WTC11 (cell line): Measurements from ENCODE around the gene VPS35L. TPM values are rescaled to one million over a fixed set of nuclear protein-coding genes. Genes with fewer than 3 reads are reported as not detected.

Experiments used
- ATAC-seq: fragments of 200-7000 bp; cut with Tn5 transposase; 2 replicates; pipeline ENCODE4 v1.10.0; 2021; ENCODE audit warnings: mild to moderate bottlenecking, moderate library complexity
- CTCF ChIA-PET: fragments of 300-600 bp; sonication (Branson Sonifier 250); formaldehyde crosslinking; loops from one replicate; lab custom pipeline; 2021; ENCODE audit warnings: antibody characterized with exemption; lab: Charles Lee
- POLR2A ChIA-PET: fragments of 350-600 bp; sonication (Branson Sonifier 250); formaldehyde crosslinking; loops from one replicate; lab custom pipeline; 2021; ENCODE audit warnings: antibody characterized with exemption; lab: Charles Lee
- DNase-seq: peaks from one replicate; pipeline ENCODE4 v3.0.0; 2021; ENCODE audit warnings: low spot score
- H3K27ac Mint-ChIP-seq: 2 replicates; pipeline ENCODE4 v1.8.0; 2021; ENCODE audit warnings: mixed read lengths
- H3K27me3 Mint-ChIP-seq: 2 replicates; pipeline ENCODE4 v1.8.0; 2021; ENCODE audit warnings: low read depth, mild to moderate bottlenecking, moderate library complexity, mixed read lengths
- H3K36me3 Mint-ChIP-seq: 2 replicates; pipeline ENCODE4 v1.8.0; 2021; ENCODE audit warnings: mixed read lengths
- H3K4me1 Mint-ChIP-seq: 2 replicates; pipeline ENCODE4 v1.8.0; 2022; ENCODE audit warnings: mixed read lengths
- H3K4me3 Mint-ChIP-seq: 2 replicates; pipeline ENCODE4 v1.8.0; 2021; ENCODE audit warnings: mild to moderate bottlenecking, moderate library complexity, mixed read lengths
- H3K9me3 Mint-ChIP-seq: 2 replicates; pipeline ENCODE4 v1.8.0; 2021; ENCODE audit warnings: mixed read lengths
- PRRX2 ChIP-seq: fragments of 250-450 bp; sonication (Bioruptor Pico); IDR thresholded peaks from 2 replicates; pipeline ENCODE4 v1.8.0; 2021; ENCODE audit warnings: mild to moderate bottlenecking
- TCF7 ChIP-seq: sonication (generic); formaldehyde crosslinking; IDR thresholded peaks from 2 replicates; pipeline ENCODE4 v1.8.0; 2022; ENCODE audit warnings: mild to moderate bottlenecking, low read depth, missing genetic modification reagents, moderate library complexity
- ZNF121 ChIP-seq: sonication (generic); formaldehyde crosslinking; IDR thresholded peaks from 2 replicates; pipeline ENCODE4 v1.8.0; 2023; ENCODE audit warnings: missing genetic modification reagents
- ZNF138 ChIP-seq: sonication (generic); formaldehyde crosslinking; conservative IDR thresholded peaks from 2 replicates; pipeline ENCODE4 v1.8.1; 2022; ENCODE audit warnings: mild to moderate bottlenecking, moderate library complexity, missing genetic modification reagents
- ZNF396 ChIP-seq: fragments of 250-450 bp; sonication (Bioruptor Pico); IDR thresholded peaks from 2 replicates; pipeline ENCODE4 v1.8.0; 2021; ENCODE audit warnings: mild to moderate bottlenecking, moderate library complexity, borderline replicate concordance
- total RNA-seq: library from RNA; stranded (reverse); gene quantifications from 3 replicates; pipeline ENCODE4 v1.2.3, GENCODE V29; 2021
- TF ChIP-seq, protein P1 (sequence below): sonication (generic); formaldehyde crosslinking; IDR thresholded peaks from 2 replicates; pipeline ENCODE4 v1.8.1; 2023; ENCODE audit warnings: mild to moderate bottlenecking, missing genetic modification reagents, borderline replicate concordance
- TF ChIP-seq, protein P2 (sequence below): fragments of 250-450 bp; sonication (Bioruptor Pico); IDR thresholded peaks from 2 replicates; pipeline ENCODE4 v1.9.0; 2021; ENCODE audit warnings: mild to moderate bottlenecking, borderline replicate concordance
- TF ChIP-seq, protein P3 (sequence below): sonication (generic); formaldehyde crosslinking; IDR thresholded peaks from 2 replicates; pipeline ENCODE4 v1.8.1; 2022; ENCODE audit warnings: mild to moderate bottlenecking, moderate library complexity, missing genetic modification reagents

The VPS35L gene
- total RNA-seq, 1 experiment from 2014 or later: 59.7 TPM

DNA sequence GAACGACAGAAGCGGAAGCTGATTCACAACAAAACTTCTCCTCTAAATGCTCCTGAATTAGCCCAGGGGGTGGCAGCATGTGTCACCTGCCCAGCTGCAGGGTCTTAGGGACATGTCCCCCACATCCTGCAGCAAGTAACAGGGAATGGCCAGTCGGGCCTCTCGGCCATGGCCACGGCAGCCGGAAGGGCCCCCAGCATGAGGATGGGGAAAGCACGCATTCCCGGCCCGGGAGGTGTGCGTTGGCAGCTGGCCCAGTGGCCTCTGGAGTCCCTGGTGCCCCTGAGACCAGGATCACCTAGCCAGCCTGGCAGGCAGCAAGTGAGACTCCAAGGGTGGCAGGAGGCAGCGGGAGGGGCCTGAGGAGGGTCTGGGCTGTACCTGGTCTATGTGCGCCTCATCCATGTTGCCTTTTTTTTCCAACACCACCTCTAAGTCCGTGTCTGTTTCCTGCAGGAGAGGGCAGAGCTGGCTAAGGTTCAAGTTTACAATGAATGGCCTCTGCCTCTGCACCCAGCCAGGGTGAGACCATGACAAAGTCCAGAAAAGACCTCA, 155.6 kb downstream of the VPS35L start (continued):
- TF ChIP-seq, protein P1, sequence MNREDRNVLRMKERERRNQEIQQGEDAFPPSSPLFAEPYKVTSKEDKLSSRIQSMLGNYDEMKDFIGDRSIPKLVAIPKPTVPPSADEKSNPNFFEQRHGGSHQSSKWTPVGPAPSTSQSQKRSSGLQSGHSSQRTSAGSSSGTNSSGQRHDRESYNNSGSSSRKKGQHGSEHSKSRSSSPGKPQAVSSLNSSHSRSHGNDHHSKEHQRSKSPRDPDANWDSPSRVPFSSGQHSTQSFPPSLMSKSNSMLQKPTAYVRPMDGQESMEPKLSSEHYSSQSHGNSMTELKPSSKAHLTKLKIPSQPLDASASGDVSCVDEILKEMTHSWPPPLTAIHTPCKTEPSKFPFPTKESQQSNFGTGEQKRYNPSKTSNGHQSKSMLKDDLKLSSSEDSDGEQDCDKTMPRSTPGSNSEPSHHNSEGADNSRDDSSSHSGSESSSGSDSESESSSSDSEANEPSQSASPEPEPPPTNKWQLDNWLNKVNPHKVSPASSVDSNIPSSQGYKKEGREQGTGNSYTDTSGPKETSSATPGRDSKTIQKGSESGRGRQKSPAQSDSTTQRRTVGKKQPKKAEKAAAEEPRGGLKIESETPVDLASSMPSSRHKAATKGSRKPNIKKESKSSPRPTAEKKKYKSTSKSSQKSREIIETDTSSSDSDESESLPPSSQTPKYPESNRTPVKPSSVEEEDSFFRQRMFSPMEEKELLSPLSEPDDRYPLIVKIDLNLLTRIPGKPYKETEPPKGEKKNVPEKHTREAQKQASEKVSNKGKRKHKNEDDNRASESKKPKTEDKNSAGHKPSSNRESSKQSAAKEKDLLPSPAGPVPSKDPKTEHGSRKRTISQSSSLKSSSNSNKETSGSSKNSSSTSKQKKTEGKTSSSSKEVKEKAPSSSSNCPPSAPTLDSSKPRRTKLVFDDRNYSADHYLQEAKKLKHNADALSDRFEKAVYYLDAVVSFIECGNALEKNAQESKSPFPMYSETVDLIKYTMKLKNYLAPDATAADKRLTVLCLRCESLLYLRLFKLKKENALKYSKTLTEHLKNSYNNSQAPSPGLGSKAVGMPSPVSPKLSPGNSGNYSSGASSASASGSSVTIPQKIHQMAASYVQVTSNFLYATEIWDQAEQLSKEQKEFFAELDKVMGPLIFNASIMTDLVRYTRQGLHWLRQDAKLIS (CRISPR knock-in tag): no peak
- no peak for TF ChIP-seq TCF7 (CRISPR knock-in tag)
- TF ChIP-seq, protein P2, sequence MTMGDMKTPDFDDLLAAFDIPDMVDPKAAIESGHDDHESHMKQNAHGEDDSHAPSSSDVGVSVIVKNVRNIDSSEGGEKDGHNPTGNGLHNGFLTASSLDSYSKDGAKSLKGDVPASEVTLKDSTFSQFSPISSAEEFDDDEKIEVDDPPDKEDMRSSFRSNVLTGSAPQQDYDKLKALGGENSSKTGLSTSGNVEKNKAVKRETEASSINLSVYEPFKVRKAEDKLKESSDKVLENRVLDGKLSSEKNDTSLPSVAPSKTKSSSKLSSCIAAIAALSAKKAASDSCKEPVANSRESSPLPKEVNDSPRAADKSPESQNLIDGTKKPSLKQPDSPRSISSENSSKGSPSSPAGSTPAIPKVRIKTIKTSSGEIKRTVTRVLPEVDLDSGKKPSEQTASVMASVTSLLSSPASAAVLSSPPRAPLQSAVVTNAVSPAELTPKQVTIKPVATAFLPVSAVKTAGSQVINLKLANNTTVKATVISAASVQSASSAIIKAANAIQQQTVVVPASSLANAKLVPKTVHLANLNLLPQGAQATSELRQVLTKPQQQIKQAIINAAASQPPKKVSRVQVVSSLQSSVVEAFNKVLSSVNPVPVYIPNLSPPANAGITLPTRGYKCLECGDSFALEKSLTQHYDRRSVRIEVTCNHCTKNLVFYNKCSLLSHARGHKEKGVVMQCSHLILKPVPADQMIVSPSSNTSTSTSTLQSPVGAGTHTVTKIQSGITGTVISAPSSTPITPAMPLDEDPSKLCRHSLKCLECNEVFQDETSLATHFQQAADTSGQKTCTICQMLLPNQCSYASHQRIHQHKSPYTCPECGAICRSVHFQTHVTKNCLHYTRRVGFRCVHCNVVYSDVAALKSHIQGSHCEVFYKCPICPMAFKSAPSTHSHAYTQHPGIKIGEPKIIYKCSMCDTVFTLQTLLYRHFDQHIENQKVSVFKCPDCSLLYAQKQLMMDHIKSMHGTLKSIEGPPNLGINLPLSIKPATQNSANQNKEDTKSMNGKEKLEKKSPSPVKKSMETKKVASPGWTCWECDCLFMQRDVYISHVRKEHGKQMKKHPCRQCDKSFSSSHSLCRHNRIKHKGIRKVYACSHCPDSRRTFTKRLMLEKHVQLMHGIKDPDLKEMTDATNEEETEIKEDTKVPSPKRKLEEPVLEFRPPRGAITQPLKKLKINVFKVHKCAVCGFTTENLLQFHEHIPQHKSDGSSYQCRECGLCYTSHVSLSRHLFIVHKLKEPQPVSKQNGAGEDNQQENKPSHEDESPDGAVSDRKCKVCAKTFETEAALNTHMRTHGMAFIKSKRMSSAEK (CRISPR knock-in tag): no peak
- TF ChIP-seq ZNF138 (CRISPR knock-in tag): no peak

DNA sequence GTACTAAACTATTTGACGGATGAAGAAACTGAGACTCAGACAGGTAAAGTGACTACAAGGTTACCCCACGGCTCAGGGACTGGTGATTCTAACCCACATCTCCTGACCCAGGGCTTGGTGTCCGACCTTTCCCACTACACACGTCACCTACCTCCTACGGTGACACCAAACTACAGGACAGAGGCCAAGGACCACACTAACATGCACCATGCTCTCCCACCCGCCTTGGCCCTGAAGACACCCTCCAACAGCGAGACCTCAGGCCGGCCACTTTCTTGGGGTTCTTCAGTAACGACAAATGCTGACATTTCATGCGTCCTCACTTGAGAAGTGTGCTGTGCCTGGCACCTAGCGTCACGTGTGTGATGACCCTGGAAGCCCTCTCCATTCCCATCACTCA, 156.1 kb downstream of the VPS35L start:
- H3K9me3 Mint-ChIP-seq: no peaks in the 10 kb centered on the region
- TF ChIP-seq ZNF121: 0 out of 2 replicates have a peak, but pooled peaks have one; percentile 14
- TF ChIP-seq, protein P1 (CRISPR knock-in tag): no peak
- CTCF ChIA-PET: interaction anchor here (0.6 to 1.7 kb wide), 3 partner anchors 31 to 128 kb away, joined by 3 to 6 read pairs (median 6); no protein-coding TSS in a partner anchor
- H3K27me3 Mint-ChIP-seq: no peaks in the 10 kb centered on the region
- no peak for DNase-seq
- H3K4me3 Mint-ChIP-seq: no peak overlapping the region
- peaks cover 68% of the 10 kb centered on the region for H3K4me1 Mint-ChIP-seq
- ATAC-seq: no peak
- peak overlapping the region; percentile 73 for H3K27ac Mint-ChIP-seq
- H3K36me3 Mint-ChIP-seq: peaks cover 68% of the 10 kb centered on the region
- POLR2A ChIA-PET: no interaction called here

DNA sequence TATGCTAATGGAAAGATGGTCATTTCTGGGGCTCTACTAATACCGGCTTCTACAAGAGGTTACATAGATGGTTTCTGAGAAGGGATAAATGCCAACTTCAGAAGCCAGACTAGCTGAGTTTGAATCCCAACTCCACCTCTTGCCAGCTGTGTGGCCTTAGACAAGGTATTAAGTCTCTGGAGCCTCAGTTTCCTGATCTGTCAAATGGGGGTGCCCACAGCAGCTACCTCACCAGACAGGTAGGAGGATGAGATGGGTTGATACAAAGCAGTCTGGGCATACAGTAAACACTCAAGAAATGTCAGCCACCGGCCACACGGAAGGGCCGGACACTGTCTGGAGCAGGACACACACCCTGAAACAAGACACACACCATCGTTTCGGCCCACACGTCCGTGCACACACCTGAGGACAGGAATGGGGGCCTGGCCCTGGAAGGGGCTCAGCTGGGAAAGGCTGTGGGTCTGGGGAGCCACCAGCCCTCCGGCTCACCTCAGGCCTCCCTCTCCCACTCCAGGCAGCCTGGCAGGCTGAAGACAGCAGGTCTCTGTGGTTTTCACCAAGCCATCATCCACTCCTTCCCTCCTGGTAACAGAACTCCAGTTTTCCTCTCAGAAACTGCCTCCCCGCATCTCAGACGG, 157.0 kb downstream of the VPS35L start:
- POLR2A ChIA-PET: no interaction called here
- H3K36me3 Mint-ChIP-seq: peaks cover 62% of the 10 kb centered on the region

More for the DNA sequence above, 157.0 kb downstream of the VPS35L start:
- CTCF ChIA-PET: interaction anchor here (0.7 to 1.0 kb wide), 2 partner anchors 10 to 169 kb away, joined by 3 read pairs; no protein-coding TSS in a partner anchor
- TF ChIP-seq, protein P3, sequence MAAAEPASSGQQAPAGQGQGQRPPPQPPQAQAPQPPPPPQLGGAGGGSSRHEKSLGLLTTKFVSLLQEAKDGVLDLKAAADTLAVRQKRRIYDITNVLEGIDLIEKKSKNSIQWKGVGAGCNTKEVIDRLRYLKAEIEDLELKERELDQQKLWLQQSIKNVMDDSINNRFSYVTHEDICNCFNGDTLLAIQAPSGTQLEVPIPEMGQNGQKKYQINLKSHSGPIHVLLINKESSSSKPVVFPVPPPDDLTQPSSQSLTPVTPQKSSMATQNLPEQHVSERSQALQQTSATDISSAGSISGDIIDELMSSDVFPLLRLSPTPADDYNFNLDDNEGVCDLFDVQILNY (CRISPR knock-in tag): no peak
- TF ChIP-seq TCF7 (CRISPR knock-in tag) (no peak), PRRX2 (no peak), ZNF396 (CRISPR knock-in tag) (no peak)
- TF ChIP-seq, protein P2 (CRISPR knock-in tag): no peak
- TF ChIP-seq, all 79 proteins: peak for 0
- Mint-ChIP-seq H3K27me3 (no peaks in the 10 kb centered on the region), H3K27ac (0 out of 2 replicates have a peak overlapping the region, but pooled peaks have one; percentile 11), H3K4me1 (peaks cover 65% of the 10 kb centered on the region), H3K9me3 (no peaks in the 10 kb centered on the region), H3K4me3 (no peak overlapping the region)
- ATAC-seq (no peak), DNase-seq (no peak)
